K562 (cell line): ENCODE measurements around the gene EHBP1. TPM values are rescaled to one million over a fixed set of nuclear protein-coding genes. Genes with fewer than 3 reads are reported as not detected.

Experiments used
- ATAC-seq: fragments of 200-7000 bp; cut with Tn5 transposase; 3 replicates; pipeline ENCODE4 v1.9.1; 2020; ENCODE audit warnings: moderate library complexity
- BruUV-seq: library from RNA; stranded (reverse); fragments of 400-500 nt; replicated peaks from 2 replicates; lab custom pipeline; 2021; lab: Mats Ljungman, UMichigan
- CTCF ChIA-PET: fragments of 300-600 bp; formaldehyde crosslinking; extraction: SDS; loops from one replicate; lab custom pipeline; 2021; ENCODE audit warnings: low intra/inter-chr PET ratio; lab: Yijun Ruan, JAX
- POLR2A ChIA-PET: fragments of 300-600, 350-650 bp; sonication (Branson Sonifier 250); formaldehyde crosslinking; extraction: SDS; loops from one replicate; lab custom pipeline; 2021; ENCODE audit warnings: antibody characterized with exemption, inconsistent platforms; lab: Yijun Ruan, JAX
- DNase-seq, 4 experiments: peaks; one replicate each; pipeline versions ENCODE4 v3.0.0 to v3.0.0-alpha.2; 2011 to 2018; ENCODE audit warnings: low spot score in 3 of 4, mixed read lengths in 3 of 4; ENCODE audit errors: extremely low read depth in 1 of 4
- FAIRE-seq: peaks from 2 replicates; lab custom pipeline; 2011; peaks lifted over from hg19 to GRCh38; lab: Jason Lieb, UNC
- H2AFZ ChIP-seq: 2 replicates; pipeline ENCODE4 v1.6.0; 2011; ENCODE audit warnings: low read depth, low read length, control low read depth, inconsistent platforms
- H3K27ac ChIP-seq: fragments of 200-600 bp; 3 replicates; pipeline ENCODE4 v1.8.0; 2011; ENCODE audit warnings: low read depth, mild to moderate bottlenecking, control low read depth, inconsistent platforms, low read length, moderate library complexity, mixed read lengths; ENCODE audit errors: extremely low read depth
- H3K27me3 ChIP-seq, 2 experiments: fragments of 300-600 bp in 1 of 2; 2 replicates in 1 of 2; 3 replicates in 1 of 2; pipeline versions ENCODE4 v1.6.0 to v1.8.0; 2011; ENCODE audit warnings: inconsistent platforms in 2 of 2, low read length in 2 of 2, mild to moderate bottlenecking in 1 of 2, mixed read lengths in 1 of 2, moderate library complexity in 1 of 2; ENCODE audit not compliant: control insufficient read depth in 2 of 2, insufficient read depth in 2 of 2
- H3K36me3 ChIP-seq: fragments of 300-600 bp; 3 replicates; pipeline ENCODE4 v1.8.0; 2011; ENCODE audit warnings: mild to moderate bottlenecking, low read length, inconsistent platforms; ENCODE audit not compliant: control insufficient read depth, insufficient read depth
- H3K4me1 ChIP-seq, 2 experiments: fragments of 200-600 bp in 1 of 2; replicated peaks in 1 of 2; 2 replicates in 1 of 2; 3 replicates in 1 of 2; pipeline versions ENCODE4 v1.5.1 to v1.8.0; 2011; ENCODE audit warnings: inconsistent platforms in 2 of 2, low read length in 2 of 2, mild to moderate bottlenecking in 1 of 2, mixed read lengths in 1 of 2, moderate library complexity in 1 of 2; ENCODE audit not compliant: control insufficient read depth in 2 of 2, insufficient read depth in 2 of 2
- H3K4me2 ChIP-seq: 2 replicates; pipeline ENCODE4 v1.6.1; 2011; ENCODE audit warnings: low read length, control low read depth, inconsistent platforms, mixed read lengths; ENCODE audit not compliant: insufficient read depth
- H3K4me3 ChIP-seq: fragments of 200-600 bp; sonication (generic), shearing (Covaris generic); 2 replicates; pipeline ENCODE4 v1.5.1; 2016; ENCODE audit warnings: control low read depth, inconsistent platforms
- H3K79me2 ChIP-seq: fragments of 200-600 bp; 3 replicates; pipeline ENCODE4 v1.8.0; 2011; ENCODE audit warnings: low read length, inconsistent platforms; ENCODE audit not compliant: control insufficient read depth, insufficient read depth
- H3K9ac ChIP-seq, 2 experiments: 2 replicates each; pipeline versions ENCODE4 v1.6.0 to v1.6.1; 2011; ENCODE audit warnings: low read depth in 2 of 2, low read length in 2 of 2, control low read depth in 1 of 2, inconsistent platforms in 1 of 2, mild to moderate bottlenecking in 1 of 2, mixed read lengths in 1 of 2; ENCODE audit not compliant: insufficient read depth in 1 of 2
- H3K9me1 ChIP-seq: one replicate; pipeline ENCODE4 v1.6.0; 2011; ENCODE audit warnings: inconsistent platforms, mild to moderate bottlenecking, low read length, moderate library complexity; ENCODE audit not compliant: control insufficient read depth, insufficient read depth
- H3K9me3 ChIP-seq: replicated peaks from 2 replicates; pipeline ENCODE4 v1.5.1; 2011; ENCODE audit warnings: low read depth, low read length, inconsistent platforms; ENCODE audit not compliant: control insufficient read depth, insufficient read depth
- H4K20me1 ChIP-seq: replicated peaks from 2 replicates; pipeline ENCODE4 v1.6.1; 2011; ENCODE audit warnings: low read length, inconsistent platforms, mixed read lengths; ENCODE audit not compliant: control insufficient read depth, insufficient read depth
- ATF1 ChIP-seq, 2 experiments: fragments of 450-650 bp in 1 of 2; IDR thresholded peaks; 2 replicates each; pipeline ENCODE4 v1.6.1; 2016; ENCODE audit warnings: missing compliant biosample characterization in 1 of 2, missing genetic modification characterization in 1 of 2
- DNMT1 ChIP-seq: fragments of 450-650 bp; IDR thresholded peaks from 2 replicates; pipeline ENCODE4 v1.6.1; 2016; ENCODE audit warnings: antibody characterized with exemption, mild to moderate bottlenecking
- ESRRA ChIP-seq: fragments of 450-650 bp; IDR thresholded peaks from 2 replicates; pipeline ENCODE4 v1.6.1; 2014; ENCODE audit warnings: low read depth, mild to moderate bottlenecking, moderate library complexity, borderline replicate concordance
- GATAD2A ChIP-seq: fragments of 450-650 bp; IDR thresholded peaks from 2 replicates; pipeline ENCODE4 v1.6.1; 2017
- LARP7 ChIP-seq: fragments of 450-650 bp; IDR thresholded peaks from 2 replicates; pipeline ENCODE4 v1.6.1; 2016
- MGA ChIP-seq: fragments of 450-650 bp; IDR thresholded peaks from 2 replicates; pipeline ENCODE4 v1.6.1; 2016; ENCODE audit warnings: mild to moderate bottlenecking, moderate library complexity
- SMC3 ChIP-seq: conservative IDR thresholded peaks from 2 replicates; pipeline ENCODE4 v1.6.1; 2011; ENCODE audit warnings: low read depth, low read length, improper control_type of control experiment; ENCODE audit not compliant: insufficient read depth
- WGBS: fragments of 100-300 bp; shearing (Covaris generic); methylation state at CpG from one replicate; pipeline ENCODE4 v1.1.6; 2016; ENCODE audit warnings: low coverage, mixed read lengths; ENCODE audit not compliant: insufficient coverage; ENCODE audit errors: missing lambda C conversion rate; 5-methylcytosine and 5-hydroxymethylcytosine counted together
- in situ Hi-C: fragments of 300-500 bp; cut with MboI; formaldehyde crosslinking; loops from 4 replicates; pipeline ENCODE4 v1.15.0; 2018; ENCODE audit warnings: inconsistent platforms, mixed read lengths
- intact Hi-C: fragments of 100-400 bp; cut with micrococcal nuclease; formaldehyde crosslinking; loops from 2 replicates; pipeline ENCODE4 v1.14.2; 2022
- polyA plus RNA-seq, 8 experiments: library from polyadenylated mRNA; depleted of rRNA in 4 of 8; stranded (reverse) in 5 of 8; unstranded in 3 of 8; fragments of >200 nt; fragmentation: Nextera tagmentation in 2 of 8; fragmentation: Illumina TruSeq in 1 of 8; extraction: Ambion mirVana in 2 of 8; extraction: Trizol in 1 of 8; gene quantifications; 2 replicates each; pipeline versions ENCODE4 v1.2.1 to v1.2.3, GENCODE V29; 2011 to 2014; ENCODE audit warnings: inconsistent platforms in 1 of 8, missing spikeins in 1 of 8
- total RNA-seq, 7 experiments: library from RNA; depleted of rRNA in 6 of 7; stranded (reverse); fragments of >200 nt in 6 of 7; fragmentation: Illumina TruSeq in 2 of 7; extraction: Trizol in 2 of 7; gene quantifications; 2 replicates each; pipeline versions ENCODE4 v1.2.1 to v1.2.3, GENCODE V29; 2011 to 2021; ENCODE audit warnings: low replicate concordance in 1 of 7
- TF ChIP-seq, protein P1 (sequence below): fragments of 450-650 bp; conservative IDR thresholded peaks from 2 replicates; pipeline ENCODE4 v1.6.1; 2016; ENCODE audit warnings: missing genetic modification characterization, low read depth, mild to moderate bottlenecking, control low read depth, missing compliant biosample characterization

The EHBP1 gene
- total and polyA plus RNA-seq, 9 of the 15 experiments (the other 6 are each of a cell fraction or from before 2014, with no cell fraction given), result 8.9 to 26.6 (median 19.3) TPM

DNA sequence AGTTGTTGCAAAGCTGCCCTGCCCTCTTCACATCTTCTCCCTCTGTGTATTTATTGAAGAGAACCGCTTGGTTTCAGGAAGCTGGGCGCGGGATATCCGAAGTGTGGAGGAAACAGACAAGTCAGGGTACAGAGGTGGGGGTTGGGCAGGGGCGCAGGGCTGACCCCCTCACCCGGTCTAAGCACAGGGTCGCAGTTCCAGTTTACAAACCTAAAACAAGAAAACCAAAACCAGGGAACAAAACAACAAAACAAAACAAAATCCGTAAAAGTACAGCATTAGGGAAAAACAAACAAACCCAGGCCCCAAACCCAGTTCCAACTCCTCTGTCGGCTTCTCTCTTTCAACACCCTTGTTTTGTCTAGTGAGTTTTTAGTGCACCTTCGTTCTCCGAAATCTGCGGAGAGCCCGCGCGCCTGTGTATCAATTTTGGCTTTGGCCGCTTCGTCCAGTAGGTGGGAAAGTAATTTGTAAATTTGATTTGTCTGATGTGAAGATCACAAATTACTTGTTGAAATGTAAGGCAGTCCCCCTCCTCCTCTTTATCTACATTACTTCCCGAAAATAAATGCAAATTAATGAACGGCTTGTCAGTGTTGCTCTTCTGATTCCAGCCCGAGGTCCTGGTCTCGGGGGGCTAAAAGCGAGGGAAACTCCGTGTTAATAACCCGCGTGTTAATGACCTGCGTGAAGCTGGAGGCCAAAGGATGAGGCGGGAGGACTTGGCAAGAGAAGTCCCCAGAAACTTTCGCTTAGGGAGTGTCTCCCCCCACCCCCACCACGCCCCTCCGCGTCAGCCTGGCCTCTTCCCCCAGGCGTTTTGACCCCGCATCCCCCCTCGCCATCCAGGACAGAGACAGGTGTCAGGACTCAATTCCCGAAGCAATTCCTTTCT is 352.0 kb downstream of the EHBP1 start:
- in situ Hi-C loops (no loop called here), intact Hi-C loops (no loop called here)
- Histone ChIP-seq H3K4me3 (no peak overlapping the region), H3K4me1 (peaks cover 0 to 7% of the 10 kb centered on the region in 2 experiments; a peak in 1 of 5 replicates), H3K27ac (no peak overlapping the region), H3K79me2 (no peaks in the 10 kb centered on the region), H3K27me3 (no peaks in the 10 kb centered on the region), H3K36me3 (peaks cover 43% of the 10 kb centered on the region; the same call in 1 of the 3 replicates), H3K9me1 (no peaks in the 10 kb centered on the region), H3K4me2 (no peak overlapping the region), H3K9ac (no peak overlapping the region), H2AFZ (no peak overlapping the region), H3K9me3 (peaks cover 9% of the 10 kb centered on the region), H4K20me1 (no peaks in the 10 kb centered on the region)
- ChIA-PET CTCF (no interaction called here), POLR2A (no interaction called here)
- DNase-seq (no peak), FAIRE-seq (no peak), ATAC-seq (no peak)
- no TSS peak for BruUV-seq
- whole genome bisulfite sequencing, result 90% methylated on average over 23 of the region's 35 CpGs
- TF ChIP-seq ATF1 (CRISPR knock-in tag; IDR thresholded peaks at IDR 0.05) (no peak), ATF1 (tag; IDR thresholded peaks at IDR 0.05) (no peak), DNMT1 (no peak), MGA (no peak), LARP7 (no peak), GATAD2A (no peak), SMC3 (no peak), ESRRA (no peak)
- TF ChIP-seq, protein P1, sequence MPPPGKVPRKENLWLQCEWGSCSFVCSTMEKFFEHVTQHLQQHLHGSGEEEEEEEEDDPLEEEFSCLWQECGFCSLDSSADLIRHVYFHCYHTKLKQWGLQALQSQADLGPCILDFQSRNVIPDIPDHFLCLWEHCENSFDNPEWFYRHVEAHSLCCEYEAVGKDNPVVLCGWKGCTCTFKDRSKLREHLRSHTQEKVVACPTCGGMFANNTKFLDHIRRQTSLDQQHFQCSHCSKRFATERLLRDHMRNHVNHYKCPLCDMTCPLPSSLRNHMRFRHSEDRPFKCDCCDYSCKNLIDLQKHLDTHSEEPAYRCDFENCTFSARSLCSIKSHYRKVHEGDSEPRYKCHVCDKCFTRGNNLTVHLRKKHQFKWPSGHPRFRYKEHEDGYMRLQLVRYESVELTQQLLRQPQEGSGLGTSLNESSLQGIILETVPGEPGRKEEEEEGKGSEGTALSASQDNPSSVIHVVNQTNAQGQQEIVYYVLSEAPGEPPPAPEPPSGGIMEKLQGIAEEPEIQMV (tag), result no peak
